Measurements from ENCODE around the gene DCST1.
"Not testable (repeated sequence)": the region's sequence is repeated elsewhere in the genome, so short reads cannot be mapped to it uniquely, and the experiment has no call there.

Gene DCST1, protein sequence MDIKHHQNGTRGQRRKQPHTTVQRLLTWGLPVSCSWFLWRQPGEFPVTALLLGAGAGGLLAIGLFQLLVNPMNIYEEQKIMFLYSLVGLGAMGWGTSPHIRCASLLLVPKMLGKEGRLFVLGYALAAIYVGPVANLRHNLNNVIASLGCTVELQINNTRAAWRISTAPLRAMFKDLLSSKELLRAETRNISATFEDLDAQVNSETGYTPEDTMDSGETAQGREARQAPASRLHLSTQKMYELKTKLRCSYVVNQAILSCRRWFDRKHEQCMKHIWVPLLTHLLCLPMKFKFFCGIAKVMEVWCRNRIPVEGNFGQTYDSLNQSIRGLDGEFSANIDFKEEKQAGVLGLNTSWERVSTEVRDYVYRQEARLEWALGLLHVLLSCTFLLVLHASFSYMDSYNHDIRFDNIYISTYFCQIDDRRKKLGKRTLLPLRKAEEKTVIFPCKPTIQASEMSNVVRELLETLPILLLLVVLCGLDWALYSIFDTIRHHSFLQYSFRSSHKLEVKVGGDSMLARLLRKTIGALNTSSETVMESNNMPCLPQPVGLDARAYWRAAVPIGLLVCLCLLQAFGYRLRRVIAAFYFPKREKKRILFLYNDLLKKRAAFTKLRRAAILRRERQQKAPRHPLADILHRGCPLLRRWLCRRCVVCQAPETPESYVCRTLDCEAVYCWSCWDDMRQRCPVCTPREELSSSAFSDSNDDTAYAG

DNA sequence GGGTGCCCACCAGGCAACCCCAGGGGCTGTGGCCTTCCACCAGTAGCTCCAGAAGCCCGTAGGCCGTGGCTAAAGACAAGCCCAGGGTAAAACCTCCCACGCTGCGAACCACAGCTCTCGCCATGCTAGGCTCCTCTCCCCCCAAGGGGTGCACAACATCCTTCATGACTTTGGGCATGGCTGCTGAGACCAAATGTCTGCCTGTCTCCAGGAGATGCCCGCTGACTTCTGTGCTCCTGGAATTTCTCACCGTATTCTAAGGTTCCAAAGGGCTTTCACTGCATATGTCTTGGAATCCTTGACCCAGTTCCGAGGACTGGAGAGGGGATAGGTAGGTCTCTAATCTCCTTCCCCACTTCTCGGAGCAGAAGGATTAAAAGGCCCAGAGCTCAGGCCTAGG lies at the start of gene DCST1, which contains the start of gene DCST2:
Gene DCST1 (plus strand): TSS at position 301 of the 400 bp plus-strand sequence. CDS start 213 bp downstream, outside the sequence.
Gene DCST2 (minus strand): TSS at position 258 of the 400 bp plus-strand sequence. CDS start 80 bp downstream, at position 178.
- no peak for DNase-seq

DNA sequence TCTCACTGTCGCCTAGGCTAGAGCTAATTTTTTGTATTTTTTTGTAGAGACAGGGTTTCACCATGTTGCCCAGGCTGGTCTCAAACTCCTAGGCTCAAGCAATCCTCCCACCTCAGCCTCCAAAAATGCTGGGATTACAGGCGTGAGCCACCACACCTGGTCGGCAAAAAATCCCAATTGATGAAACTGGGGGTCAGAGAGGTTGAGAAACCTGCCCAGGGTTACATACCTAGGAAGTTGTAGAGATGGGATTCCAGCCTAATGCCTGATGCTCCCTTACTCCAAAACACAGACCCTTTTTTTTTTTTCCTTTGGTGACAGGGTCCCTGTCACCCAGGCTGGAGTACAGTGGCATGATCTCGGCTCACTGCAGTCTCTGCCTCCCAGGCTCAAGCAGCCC lies 46.9 kb upstream of the DCST1 start:
- not testable (repeated sequence) for DNase-seq

- DNase-seq, result no peak
Observed at GRCh38 chr1:154987326-154987725, 46.3 kb upstream of the DCST1 start.

GRCh38 chr1:154988058-154988954 lies 45.3 kb upstream of the DCST1 start:
- DNase-seq, result no peak

- DNase-seq, result no peak
Observed at GRCh38 chr1:154989195-154989860, 44.3 kb upstream of the DCST1 start.

- DNase-seq, result no peak
Observed at GRCh38 chr1:154990276-154990675, 43.3 kb upstream of the DCST1 start.

DNA sequence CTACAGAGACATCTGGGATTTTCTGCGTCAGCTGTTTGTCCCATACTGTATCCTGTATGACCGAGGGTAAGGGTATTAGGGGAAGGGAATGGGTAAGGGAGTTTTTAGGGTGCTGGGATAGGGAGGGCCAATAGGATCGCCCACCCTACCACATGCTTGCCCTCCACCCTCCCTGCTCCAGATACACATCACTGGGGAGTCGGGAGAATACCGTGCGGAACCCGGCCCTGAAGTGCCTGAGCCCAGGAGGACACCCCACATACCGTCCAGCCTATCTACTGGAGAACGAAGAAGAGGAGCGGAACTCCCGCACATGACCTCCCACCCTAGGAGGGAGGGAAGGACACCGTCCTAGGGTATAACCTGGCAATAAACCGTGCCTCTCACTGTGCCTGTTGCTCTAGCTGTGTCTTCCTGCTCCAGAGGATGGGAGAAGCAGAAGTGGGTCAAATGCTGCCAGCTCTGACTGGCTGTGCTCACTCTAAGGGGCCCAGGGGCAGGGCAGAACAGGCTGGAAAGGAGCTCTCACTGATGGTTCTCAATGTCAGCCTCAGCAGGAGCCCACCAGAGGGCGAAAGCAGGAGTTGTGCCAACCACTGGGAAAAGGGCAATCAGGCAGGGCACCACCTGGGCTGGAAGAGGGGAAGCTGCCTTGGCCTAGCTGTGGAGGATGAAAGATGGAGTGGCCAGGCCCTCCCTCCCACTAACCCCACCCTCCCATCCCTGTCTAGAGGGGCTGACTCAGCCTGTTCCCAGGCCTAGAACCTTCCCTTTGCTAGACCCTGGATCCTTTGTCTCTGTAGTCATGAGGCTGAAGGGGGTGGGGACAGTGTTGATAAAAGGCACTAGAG lies 40.7 kb upstream of the DCST1 start:
- no peak for DNase-seq

DNA sequence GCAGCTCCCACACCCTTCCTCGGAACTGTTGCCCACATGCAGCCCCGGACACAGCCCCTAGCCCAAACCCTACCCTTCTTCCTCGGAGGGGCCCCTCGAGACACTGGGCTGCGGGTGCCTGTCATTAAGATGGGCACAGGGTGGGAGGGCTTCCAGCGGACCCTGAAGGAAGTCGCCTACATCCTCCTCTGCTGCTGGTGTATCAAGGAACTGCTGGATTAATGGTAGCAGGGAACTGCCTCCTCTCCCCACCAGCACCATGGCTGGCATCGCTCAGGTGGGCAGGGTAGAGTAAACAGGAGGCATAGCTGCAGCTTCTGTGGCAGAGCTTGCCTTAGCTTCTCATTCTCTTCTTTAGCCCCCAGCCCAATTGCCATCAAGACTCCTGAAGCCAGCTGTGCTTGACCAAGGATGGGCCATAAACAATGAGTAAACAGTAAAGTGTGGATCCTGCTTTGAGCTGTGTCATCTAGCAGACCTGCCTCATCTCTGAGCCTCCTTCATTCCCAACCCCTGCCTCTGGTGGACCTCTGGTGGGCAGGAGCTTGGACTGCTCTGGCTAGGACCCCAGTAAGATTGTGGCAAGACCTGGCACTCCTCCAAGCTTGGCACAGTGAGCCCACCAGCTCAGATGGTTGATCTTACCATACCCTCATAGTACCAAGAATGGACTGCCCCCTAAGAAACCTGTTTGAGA lies 39.9 kb upstream of the DCST1 start, which contains the start of gene LENEP:
Gene LENEP (plus strand): TSS at position 15 of the 697 bp plus-strand sequence. CDS start 22 bp downstream, at position 37.
- DNase-seq, result no peak

GRCh38 chr1:154994269-154994587 lies 39.4 kb upstream of the DCST1 start:
- DNase-seq, result no peak

DNA sequence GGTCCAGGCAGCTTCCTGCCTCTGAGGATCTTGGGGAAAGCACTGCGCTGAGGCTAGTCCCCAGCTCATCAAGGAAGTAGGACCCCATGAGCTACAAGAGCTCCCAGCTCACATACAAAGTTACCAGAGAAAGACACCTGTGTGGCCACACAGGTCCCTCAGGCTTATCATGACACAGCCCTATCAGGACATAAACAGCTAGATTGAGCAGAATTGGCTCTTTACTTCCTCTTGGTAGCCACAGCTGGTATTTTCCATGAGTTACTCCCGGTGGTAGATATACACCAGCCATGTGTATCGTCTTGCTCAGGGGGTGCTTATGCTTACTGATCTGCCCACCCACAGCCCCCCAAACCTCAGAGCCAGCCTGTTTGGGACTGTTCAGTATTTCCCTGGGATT lies 39.0 kb upstream of the DCST1 start:
- DNase-seq, result no peak

- DNase-seq, result peak; percentile 72
Observed at GRCh38 chr1:154995301-154995983, 38.2 kb upstream of the DCST1 start.

DNA sequence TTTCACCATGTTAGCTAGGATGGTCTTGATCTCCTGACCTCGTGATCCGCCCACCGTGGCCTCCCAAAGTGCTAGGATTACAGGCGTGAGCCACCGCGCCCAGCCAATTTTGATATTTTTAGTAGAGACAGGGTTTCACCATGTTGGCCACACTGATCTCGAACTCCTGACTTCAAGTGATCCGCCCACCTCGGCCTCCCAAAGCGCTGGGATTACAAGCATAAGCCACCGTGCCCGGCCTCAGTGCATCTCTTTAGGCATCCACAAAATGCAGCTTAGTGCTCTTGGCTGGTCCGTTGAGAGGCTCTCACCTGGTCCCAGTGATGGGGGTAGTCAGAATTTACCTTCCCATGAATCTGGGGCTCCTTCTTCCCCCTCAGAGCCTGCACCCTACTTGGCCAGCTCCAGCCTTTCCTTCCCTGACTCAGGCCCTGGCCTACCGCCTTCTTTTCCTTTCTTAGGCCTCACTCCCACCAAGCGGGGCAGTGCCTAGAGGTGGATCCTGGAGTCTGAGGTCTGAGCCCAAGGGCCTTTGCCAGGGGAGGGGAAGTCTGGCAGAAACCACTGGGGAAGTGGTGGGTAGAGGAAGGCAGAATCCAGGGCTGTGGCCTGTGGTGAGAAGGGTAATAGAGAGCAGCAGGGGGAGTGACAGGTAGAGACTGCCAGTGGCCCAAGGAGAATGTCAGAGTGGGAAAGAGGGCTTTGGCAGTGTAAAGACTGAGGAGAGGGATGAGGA lies 36.5 kb upstream of the DCST1 start:
- no peak for DNase-seq

- DNase-seq, result no peak
Observed at GRCh38 chr1:154998201-154998780, 35.3 kb upstream of the DCST1 start.

DNA sequence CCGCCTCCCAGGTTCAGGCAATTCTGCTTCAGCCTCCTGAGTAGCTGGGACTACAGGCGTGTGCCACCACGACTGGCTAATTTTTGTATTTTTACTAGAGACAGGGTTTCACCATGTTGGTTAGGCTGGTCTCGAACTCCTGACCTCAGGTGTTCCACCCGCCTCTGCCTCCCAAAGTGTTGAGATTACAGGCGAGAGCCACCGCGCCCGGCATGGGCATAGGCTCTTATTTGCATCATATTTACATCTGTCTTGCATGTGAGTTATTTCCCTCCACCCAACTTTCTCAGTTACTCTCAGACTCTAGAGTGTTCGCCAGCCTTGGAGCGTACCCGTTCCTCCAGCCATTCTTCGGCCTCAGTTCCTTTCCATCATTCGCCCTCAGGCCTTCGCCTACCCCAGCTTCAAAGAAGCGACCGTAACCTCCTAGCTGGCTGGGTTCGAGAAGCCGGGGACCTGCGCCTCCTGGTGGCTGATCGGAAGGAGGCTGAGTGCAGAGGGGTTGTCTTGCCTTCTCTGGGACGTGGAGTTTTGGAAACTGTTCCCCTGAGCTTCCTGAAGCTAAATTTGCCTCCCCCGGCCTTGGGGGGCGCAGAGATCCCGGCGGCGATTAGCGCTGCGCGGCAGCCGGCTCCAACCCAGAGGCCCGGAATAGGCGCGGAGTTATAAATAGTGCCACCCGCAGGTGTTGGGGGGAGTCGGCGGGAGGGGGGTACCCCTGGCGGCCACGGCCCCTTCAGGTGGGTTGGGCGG lies 34.6 kb upstream of the DCST1 start:
- DNase-seq, result peak; percentile 74

GRCh38 chr1:154999571-155000410 lies 33.8 kb upstream of the DCST1 start:
- DNase-seq, result no peak

GRCh38 chr1:155000411-155000725 lies 33.3 kb upstream of the DCST1 start:
- no peak for DNase-seq

DNA sequence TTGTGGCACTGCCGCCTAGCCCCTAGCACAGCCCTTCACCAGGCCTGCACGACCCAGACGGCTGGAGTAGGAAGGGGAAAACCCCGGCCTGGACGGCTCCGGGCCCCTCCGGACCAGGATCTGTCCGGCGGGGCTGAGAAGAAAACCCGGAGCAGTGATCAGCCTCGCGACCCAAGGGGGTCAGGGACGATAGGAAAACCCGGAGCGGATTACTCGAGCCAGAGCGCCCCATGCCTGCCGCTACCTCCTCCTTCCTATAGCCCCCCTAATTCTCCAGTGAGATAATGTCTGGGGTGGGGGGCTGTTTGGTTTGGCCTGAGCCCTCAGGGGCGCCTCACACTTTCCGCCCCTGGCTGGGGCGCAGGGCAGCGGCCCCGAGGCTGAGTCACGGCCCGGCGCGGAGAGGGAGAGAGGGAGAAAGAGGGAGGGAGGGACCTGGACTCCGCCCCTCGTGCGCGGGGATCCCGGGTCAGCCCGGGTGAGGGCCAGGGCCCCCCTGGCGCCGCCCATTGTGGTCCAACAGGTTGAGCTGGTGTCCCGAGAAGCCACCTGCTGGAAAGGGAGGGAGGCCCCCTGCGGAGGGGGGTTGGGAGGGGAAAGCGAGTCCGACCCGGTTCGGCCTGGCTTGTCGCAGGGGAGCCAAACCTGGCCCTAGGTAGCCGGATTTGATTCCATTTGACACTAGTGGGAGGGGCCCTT lies 32.7 kb upstream of the DCST1 start:
- DNase-seq, result peak; percentile 70
